Pancreas (tissue), 10 donors: ENCODE measurements around the gene LYZL1. TPM values are rescaled to one million over a fixed set of nuclear protein-coding genes. Genes with fewer than 3 reads are reported as not detected.
"Not testable (repeated sequence)": the region's sequence is repeated elsewhere in the genome, so short reads cannot be mapped to it uniquely, and the experiment has no call there.

Experiments used
- ATAC-seq, 4 donors: fragments of 200-7000 bp; cut with Tn5 transposase; one replicate each; pipeline versions ENCODE4 v1.8.0 to v1.9.1; 2020; ENCODE audit warnings: mild to moderate bottlenecking in 4 of 4, moderate library complexity in 4 of 4
- DNase-seq, 6 donors: peaks; one replicate each; pipeline ENCODE4 v3.0.0-alpha.2; 2020
- FAIRE-seq: peaks from 2 replicates; lab custom pipeline; 2012; peaks lifted over from hg19 to GRCh38; lab: Jason Lieb, UNC
- H3K27ac ChIP-seq, 4 donors: fragments of 200-600 bp; sonication (generic); 1 replicate in 3 of 4; 2 replicates in 1 of 4; pipeline versions ENCODE4 v1.5.0 to v1.8.0; 2020
- H3K27me3 ChIP-seq, 4 donors: fragments of 200-600 bp; one replicate each; pipeline ENCODE4 v1.8.0; 2021
- H3K36me3 ChIP-seq, 3 donors: fragments of 200-600 bp; sonication (generic) in 1 of 3; one replicate each; pipeline versions ENCODE4 v1.5.0 to v1.8.0; 2020 to 2021
- H3K4me1 ChIP-seq, 3 donors: fragments of 200-600 bp; one replicate each; pipeline ENCODE4 v1.8.0; 2021
- H3K4me3 ChIP-seq, 4 donors: fragments of 200-600 bp; sonication (generic) in 2 of 4; one replicate each; pipeline versions ENCODE4 v1.5.0 to v1.8.0; 2020 to 2021
- H3K9me3 ChIP-seq, 4 donors: fragments of 200-600 bp; one replicate each; pipeline ENCODE4 v1.8.0; 2021
- WGBS, 2 donors: extraction: QIAGEN DNeasy Blood & Tissue Kit; methylation state at CpG; one replicate each; pipeline ENCODE4 v1.1.7; 2013; 5-methylcytosine and 5-hydroxymethylcytosine counted together
- intact Hi-C, 3 donors: fragments of 100-400 bp; cut with DNase I; formaldehyde crosslinking; loops; one replicate each; pipeline versions ENCODE4 v1.11.1 to v1.14.2; 2022
- polyA plus RNA-seq, 2 donors: library from polyadenylated mRNA; stranded (reverse); fragments of 200-250 nt; gene quantifications; one replicate each; pipeline ENCODE4 v1.2.3, GENCODE V29; 2013
- total RNA-seq, 6 donors: library from RNA; stranded (reverse); fragmentation: NEBNext Ultra II Directional in 4 of 6; extraction: Animal tissue kit (Norgen Biotek cat#: 25700) in 4 of 6; gene quantifications; one replicate each; pipeline versions ENCODE4 v1.2.1 to v1.2.4, GENCODE V29; 2021 to 2023
- TF ChIP-seq, protein P1 (sequence below), 4 donors: fragments of 200-600 bp; sonication (generic) in 3 of 4; IDR thresholded peaks; one replicate each; pipeline versions ENCODE4 v1.5.0 to v1.8.0; 2021; ENCODE audit warnings: antibody characterized with exemption in 4 of 4
- donor health status: healthy with polysubstance abuse.
- donor health status: DM: no; HTN: no; CAD: no; lungs with moderate emphysema.
- donor health status: DM: no; HTN: no; CAD: no.
- donor health status: control.
- donor health status: control.
- donor health status: Bipolar disorder and iron deficiency.
- donor health status: DM: yes; HTN: yes; CAD: no.
- donor health status: DM: no; HTN: no; CAD: no.
- donor health status: DM: no; HTN: no; CAD: no.
- donor health status: DM: yes; HTN: yes; CAD: no.

LYZL1 gene
- total and polyA plus RNA-seq, 8 donors = not detected

DNA sequence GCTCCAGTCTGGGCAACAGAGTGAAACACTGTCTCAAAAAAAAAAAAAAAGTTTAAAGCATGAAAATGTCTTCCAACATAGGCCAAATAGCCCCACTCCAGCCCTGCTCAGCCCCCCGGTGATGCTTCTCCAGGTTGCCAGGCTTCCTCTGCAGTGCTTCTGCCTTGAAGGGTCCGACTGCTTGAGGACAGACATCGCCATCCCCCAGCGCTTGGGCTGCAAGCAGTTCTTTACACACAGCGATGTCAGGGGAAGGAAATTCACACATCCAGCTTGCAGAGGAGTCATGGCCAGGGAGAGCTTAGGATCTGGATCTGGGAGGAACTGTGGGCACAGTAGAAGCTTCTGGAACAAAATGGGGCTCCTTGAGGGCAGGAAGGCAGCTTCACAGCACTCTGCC is 26.9 kb downstream of the LYZL1 start:
- no peak for ATAC-seq

DNA sequence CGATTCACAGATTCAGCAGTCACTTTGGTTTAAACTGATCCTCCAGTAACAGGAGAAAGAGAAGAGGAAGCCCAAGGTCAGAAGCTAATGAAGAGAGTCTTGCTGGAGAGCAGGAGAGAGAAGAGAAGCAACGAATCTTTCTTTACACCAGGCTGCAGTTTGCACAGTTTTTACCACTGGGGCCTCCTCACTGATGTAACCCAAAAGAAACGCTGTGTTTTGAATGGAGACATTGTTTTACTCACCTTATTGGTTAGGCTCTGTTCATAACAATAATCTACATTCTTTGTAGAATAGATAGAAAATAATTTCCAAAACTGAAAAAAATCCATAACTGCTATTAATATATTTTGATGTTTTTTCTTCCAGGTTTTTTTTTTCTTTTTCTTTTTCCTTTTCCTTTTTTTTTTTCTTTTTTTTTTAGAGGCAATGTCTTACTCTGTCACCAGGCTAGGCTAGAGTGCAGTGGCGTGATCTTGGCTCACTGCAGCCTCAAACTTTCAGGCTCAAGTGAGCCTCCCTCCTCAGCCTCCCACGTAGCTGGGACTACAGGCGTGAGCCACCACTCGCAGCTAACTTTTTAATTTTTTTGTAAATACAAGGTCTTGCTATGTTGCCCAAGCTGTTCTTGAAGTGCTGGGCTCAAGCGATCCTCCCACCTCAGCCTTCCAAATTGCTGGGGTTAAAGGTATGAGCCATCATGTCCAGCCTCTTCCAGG is 27.6 kb downstream of the LYZL1 start:
- WGBS, 2 donors = 76 to 80% methylated on average over 8 of the region's 8 CpGs
- peaks cover 0 to 8% (median 5%) of the 10 kb centered on the region in 3 donors for H3K4me1 ChIP-seq
- intact Hi-C loops = no loop called here
- DNase-seq = no peak
- no peak overlapping the region for H3K4me3 ChIP-seq
- no peaks in the 10 kb centered on the region for H3K36me3 ChIP-seq
- no peaks in the 10 kb centered on the region for H3K9me3 ChIP-seq
- FAIRE-seq = no peak
- H3K27ac ChIP-seq = no peak overlapping the region
- ATAC-seq = no peak
- H3K27me3 ChIP-seq = no peaks in the 10 kb centered on the region
- TF ChIP-seq, protein P1, sequence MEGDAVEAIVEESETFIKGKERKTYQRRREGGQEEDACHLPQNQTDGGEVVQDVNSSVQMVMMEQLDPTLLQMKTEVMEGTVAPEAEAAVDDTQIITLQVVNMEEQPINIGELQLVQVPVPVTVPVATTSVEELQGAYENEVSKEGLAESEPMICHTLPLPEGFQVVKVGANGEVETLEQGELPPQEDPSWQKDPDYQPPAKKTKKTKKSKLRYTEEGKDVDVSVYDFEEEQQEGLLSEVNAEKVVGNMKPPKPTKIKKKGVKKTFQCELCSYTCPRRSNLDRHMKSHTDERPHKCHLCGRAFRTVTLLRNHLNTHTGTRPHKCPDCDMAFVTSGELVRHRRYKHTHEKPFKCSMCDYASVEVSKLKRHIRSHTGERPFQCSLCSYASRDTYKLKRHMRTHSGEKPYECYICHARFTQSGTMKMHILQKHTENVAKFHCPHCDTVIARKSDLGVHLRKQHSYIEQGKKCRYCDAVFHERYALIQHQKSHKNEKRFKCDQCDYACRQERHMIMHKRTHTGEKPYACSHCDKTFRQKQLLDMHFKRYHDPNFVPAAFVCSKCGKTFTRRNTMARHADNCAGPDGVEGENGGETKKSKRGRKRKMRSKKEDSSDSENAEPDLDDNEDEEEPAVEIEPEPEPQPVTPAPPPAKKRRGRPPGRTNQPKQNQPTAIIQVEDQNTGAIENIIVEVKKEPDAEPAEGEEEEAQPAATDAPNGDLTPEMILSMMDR (IDR thresholded peaks at IDR 0.05) = no peak

More for the DNA sequence above, 26.9 kb downstream of the LYZL1 start:
- intact Hi-C loops = no loop called here
- Histone ChIP-seq H3K27me3 (no peaks in the 10 kb centered on the region), H3K4me1 (peaks cover 0 to 8% (median 5%) of the 10 kb centered on the region in 3 donors), H3K27ac (no peak overlapping the region), H3K4me3 (no peak overlapping the region), H3K9me3 (no peaks in the 10 kb centered on the region), H3K36me3 (no peaks in the 10 kb centered on the region)
- TF ChIP-seq, protein P1 (IDR thresholded peaks at IDR 0.05) = no peak
- FAIRE-seq = no peak
- 89 to 94% methylated on average over 5 of the region's 5 CpGs for WGBS, 2 donors
- no peak for DNase-seq

DNA sequence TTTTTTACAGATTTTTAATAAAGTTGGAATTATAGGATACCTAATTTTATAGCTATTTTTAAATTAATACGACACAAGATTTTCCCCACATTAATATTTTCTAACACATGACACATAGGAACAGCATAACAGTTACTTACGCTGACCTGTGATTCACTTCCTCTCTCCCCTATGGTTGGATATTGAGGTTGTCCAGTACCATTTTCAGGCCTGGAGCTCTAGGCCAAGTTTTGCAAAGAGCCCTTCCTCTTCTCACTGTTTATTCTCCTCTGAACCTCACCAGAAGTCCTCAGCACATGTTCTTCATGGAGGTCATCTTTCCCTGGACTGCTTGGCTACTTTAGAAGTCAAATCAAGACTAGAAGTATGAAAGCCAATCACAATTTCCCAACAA is 28.2 kb downstream of the LYZL1 start:
- no peak for ATAC-seq
- no peaks in the 10 kb centered on the region for H3K9me3 ChIP-seq
- intact Hi-C loops = no loop called here
- H3K4me1 ChIP-seq = peaks cover 0 to 8% (median 5%) of the 10 kb centered on the region in 3 donors
- no peak for DNase-seq
- peak overlapping the region in 1 of 4 donors; percentile 67 for H3K27ac ChIP-seq
- no peaks in the 10 kb centered on the region for H3K27me3 ChIP-seq
- no peaks in the 10 kb centered on the region for H3K36me3 ChIP-seq
- no peak overlapping the region for H3K4me3 ChIP-seq
- WGBS, 2 donors = 81 to 89% methylated on average over 2 of the region's 2 CpGs
- TF ChIP-seq, protein P1 (IDR thresholded peaks at IDR 0.05) = no peak
- FAIRE-seq = no peak

DNA sequence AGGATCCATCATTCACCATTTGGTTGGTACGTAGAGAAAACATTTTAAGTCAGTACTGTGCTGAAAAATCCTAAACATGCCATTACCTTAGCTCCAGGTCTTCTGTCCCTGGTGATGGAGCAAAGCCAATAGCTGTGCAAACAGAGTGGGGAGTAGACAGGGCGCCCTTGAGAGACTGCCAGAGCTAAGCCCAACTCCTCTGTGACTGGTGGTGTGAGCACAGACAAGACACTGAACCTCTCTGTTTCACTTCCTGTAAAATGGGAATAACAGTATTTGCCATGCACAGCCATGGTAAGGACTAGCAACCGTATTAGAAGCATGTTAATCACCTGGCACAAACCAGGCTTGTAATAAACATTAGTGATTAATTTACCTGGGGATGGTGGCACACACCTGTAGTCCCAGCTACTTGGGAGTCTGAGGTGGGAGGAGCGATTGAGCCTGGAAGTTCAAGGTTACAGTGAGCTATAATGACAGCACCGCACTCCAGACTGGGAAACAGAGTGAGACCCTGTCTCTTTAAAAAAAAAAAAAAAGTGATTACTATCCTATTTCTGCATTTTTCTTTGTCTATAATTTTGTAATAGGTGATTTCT is 28.7 kb downstream of the LYZL1 start:
- Histone ChIP-seq H3K4me1 (peaks cover 0 to 8% (median 5%) of the 10 kb centered on the region in 3 donors), H3K4me3 (no peak overlapping the region), H3K36me3 (no peaks in the 10 kb centered on the region), H3K27ac (peak overlapping the region in 3 of 4 donors; percentile 0 to 67 (median 7)), H3K9me3 (no peaks in the 10 kb centered on the region), H3K27me3 (no peaks in the 10 kb centered on the region)
- FAIRE-seq = no peak
- TF ChIP-seq, protein P1 (IDR thresholded peaks at IDR 0.05) = no peak
- 40 to 43% methylated on average over 5 of the region's 5 CpGs for WGBS, 2 donors
- peak in 1 of 6 donors; percentile 25 for DNase-seq
- ATAC-seq = peak in 3 of 4 donors; percentile 47 to 72 (median 62)
- intact Hi-C loops = no loop called here

DNA sequence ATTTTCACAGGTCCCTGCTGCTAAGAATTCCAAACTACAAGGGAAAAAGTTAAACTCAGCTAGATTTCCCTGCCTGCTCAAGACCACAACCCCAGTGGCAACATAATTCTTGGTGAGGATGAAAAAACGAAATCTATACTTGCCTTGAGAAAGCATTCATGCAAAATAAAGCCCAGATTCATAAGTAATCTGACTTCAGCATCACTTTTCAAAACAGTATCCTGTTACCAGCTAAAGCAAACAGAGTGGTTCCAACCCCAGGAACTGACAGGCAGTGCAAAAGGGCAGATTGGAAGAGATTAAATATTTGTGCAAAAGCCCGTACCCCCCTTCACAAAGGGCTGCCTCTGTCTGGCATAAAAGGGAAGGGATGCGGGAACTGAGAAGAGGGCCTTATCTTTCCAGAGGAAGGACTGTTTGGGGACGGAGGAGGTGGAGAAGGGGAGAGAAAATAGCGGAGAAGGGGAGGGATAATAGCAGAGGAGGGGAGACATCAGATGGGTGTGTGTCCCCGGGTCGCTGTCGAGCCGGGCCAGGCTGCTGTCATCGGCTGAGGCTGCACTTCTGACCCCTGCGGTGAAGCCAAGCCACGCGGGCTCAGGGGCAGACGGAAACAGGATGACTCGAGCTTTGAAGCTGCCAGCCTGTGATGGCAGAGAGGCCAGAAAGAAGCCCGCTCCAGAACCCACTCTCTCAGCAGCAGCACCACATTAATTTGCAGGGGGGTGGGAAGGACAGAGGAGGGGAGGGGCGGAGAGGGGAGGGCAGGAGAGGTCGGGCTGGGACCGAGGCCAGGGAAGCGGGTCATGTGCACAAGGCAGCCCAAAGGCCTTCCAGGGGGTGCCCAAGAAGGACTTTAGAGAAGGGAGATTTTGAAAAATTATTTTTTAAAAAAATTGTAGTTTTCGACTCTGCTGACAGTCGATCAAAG is 29.5 kb downstream of the LYZL1 start:
- 11 to 12% methylated on average over 21 to 22 of the region's 22 CpGs for WGBS, 2 donors
- ATAC-seq (peak; percentile 68 to 86 (median 86)), FAIRE-seq (peak; percentile 49), DNase-seq (peak in 5 of 6 donors; percentile 23 to 74 (median 40))
- intact Hi-C loops, H3K4me1 ChIP-seq, H3K27me3 ChIP-seq, H3K36me3 ChIP-seq, H3K4me3 ChIP-seq, H3K9me3 ChIP-seq: not testable (repeated sequence)
- peak overlapping the region in 2 of 4 donors; percentile 46 to 67 for H3K27ac ChIP-seq
